Large intestine (tissue), 12 donors: ENCODE results near the gene WNT9A. TPM values are rescaled to one million over a fixed set of nuclear protein-coding genes. Genes with fewer than 3 reads are reported as not detected.
"Not testable (repeated sequence)": the region's sequence is repeated elsewhere in the genome, so short reads cannot be mapped to it uniquely, and the experiment has no call there.

ENCODE experiments used
- DNase-seq, 2 donors: peaks; one replicate each; pipeline versions ENCODE4 v3.0.0 to v3.0.0-alpha.2; 2013
- H3K27ac ChIP-seq: one replicate; pipeline ENCODE4 v1.5.1; 2013; ENCODE audit warnings: low read length
- H3K27me3 ChIP-seq: 2 replicates; pipeline ENCODE4 v1.6.1; 2013; ENCODE audit warnings: low read length; ENCODE audit not compliant: control insufficient read depth, insufficient read depth
- H3K36me3 ChIP-seq: 2 replicates; pipeline ENCODE4 v1.6.1; 2013; ENCODE audit warnings: low read length; ENCODE audit not compliant: control insufficient read depth, insufficient read depth
- H3K4me1 ChIP-seq: one replicate; pipeline ENCODE4 v1.6.1; 2013; ENCODE audit warnings: low read length; ENCODE audit not compliant: control insufficient read depth, insufficient read depth
- H3K4me3 ChIP-seq: one replicate; pipeline ENCODE4 v1.5.1; 2013; ENCODE audit warnings: low read length
- H3K9me3 ChIP-seq: one replicate; pipeline ENCODE4 v1.6.1; 2013; ENCODE audit warnings: mild to moderate bottlenecking, low read depth, low read length, moderate library complexity; ENCODE audit not compliant: control insufficient read depth
- WGBS: methylation state at CpG from one replicate; pipeline ENCODE4 v1.1.5; 2013; ENCODE audit warnings: low lambda C conversion rate; ENCODE audit not compliant: insufficient coverage; 5-methylcytosine and 5-hydroxymethylcytosine counted together
- long read RNA-seq, 11 donors: transcript quantifications; one replicate each; lab custom pipeline, GENCODE V29; 2026
- polyA plus RNA-seq: library from polyadenylated mRNA; unstranded; fragments of 120-200 nt; gene quantifications from one replicate; pipeline ENCODE4 v1.2.1, GENCODE V29; 2013

WNT9A gene
- polyA plus RNA-seq: 5.1 TPM
- long read RNA-seq, donor 1: 0 reads
- long read RNA-seq, donor 2: 0 reads
- long read RNA-seq, donor 3: 0 reads
- long read RNA-seq, donor 4: 0 reads
- long read RNA-seq, donor 5: 0 reads
- long read RNA-seq, donor 6, partial matches to known transcripts: 0 of 1 reads
- long read RNA-seq, donor 6, other reads (novel, unspliced or antisense): 0 of 1 reads
- long read RNA-seq, donor 7: 0 reads
- long read RNA-seq, donor 8: 0 reads
- long read RNA-seq, donor 9: 0 reads
- long read RNA-seq, donor 10: 0 reads
- long read RNA-seq, donor 11, partial matches to known transcripts: 0 of 2 reads
- long read RNA-seq, donor 11, other reads (novel, unspliced or antisense): 0 of 2 reads

GRCh38 chr1:227947676-227948492 is at the start of gene WNT9A:
TSS of gene WNT9A (minus strand) at chr1:227947932. CDS start at chr1:227947887, 45 bp downstream.
- peak within 1 kb of the TSS; percentile 43 for H3K4me3 ChIP-seq
- peaks cover 28% of the 10 kb centered on the region for H3K4me1 ChIP-seq
- no peaks in the 10 kb centered on the region for H3K36me3 ChIP-seq
- peaks cover 21% of the 10 kb centered on the region for H3K27me3 ChIP-seq
- peak within 1 kb of the TSS; percentile 53 for H3K27ac ChIP-seq
- DNase-seq: peak in 1 of 2 donors; percentile 69
- WGBS: no CpG with 5 or more reads among the region's 120 CpGs
- no peaks in the 10 kb centered on the region for H3K9me3 ChIP-seq

DNA sequence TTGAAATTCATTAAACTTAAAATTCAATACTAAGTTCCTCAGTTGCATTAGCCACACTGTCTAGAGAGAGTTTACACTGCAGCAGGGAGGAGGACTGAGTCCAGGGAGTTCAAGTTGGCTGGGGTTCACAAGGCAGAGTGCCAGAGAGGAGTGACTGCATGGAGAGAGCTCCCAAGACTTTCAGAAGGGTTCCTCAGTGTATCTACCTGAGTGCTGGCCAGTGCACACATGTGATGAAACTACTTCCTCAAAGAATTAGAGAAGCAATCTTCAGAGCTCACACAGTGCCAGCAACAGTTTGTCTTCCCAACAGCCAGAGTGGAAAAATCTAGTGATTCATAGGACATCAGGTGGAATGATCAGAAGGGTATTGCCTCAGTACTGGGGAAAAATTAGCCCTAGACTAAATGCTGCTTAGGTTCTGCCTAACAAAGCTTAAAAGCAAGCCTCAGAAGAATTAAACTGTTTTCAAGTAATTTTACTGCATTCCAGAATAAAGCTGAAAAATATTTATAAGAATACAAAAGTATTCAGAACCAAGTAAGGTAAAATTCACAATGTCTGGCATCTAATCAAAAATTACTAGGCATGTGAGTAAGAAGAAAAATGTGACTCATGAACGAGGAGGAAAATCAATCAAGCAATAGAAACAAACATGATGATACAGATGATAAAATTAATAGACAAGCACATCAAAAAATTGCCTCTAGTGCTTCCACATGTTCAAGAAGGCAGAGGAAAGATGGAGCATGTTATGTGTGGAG is 48.6 kb upstream of the WNT9A start:
- no CpG with 5 or more reads among the region's 1 CpG for WGBS
- Histone ChIP-seq H3K4me1 (no peaks in the 10 kb centered on the region), H3K27ac (no peak overlapping the region), H3K36me3 (no peaks in the 10 kb centered on the region), H3K4me3 (no peak overlapping the region), H3K27me3 (peaks cover 13% of the 10 kb centered on the region), H3K9me3 (no peaks in the 10 kb centered on the region)
- no peak for DNase-seq

GRCh38 chr1:227994632-227995300 is 47.0 kb upstream of the WNT9A start:
- no peaks in the 10 kb centered on the region for H3K4me1 ChIP-seq
- WGBS: 40% methylated on average over 1 of the region's 7 CpGs
- H3K9me3 ChIP-seq: no peaks in the 10 kb centered on the region
- no peak overlapping the region for H3K4me3 ChIP-seq
- no peaks in the 10 kb centered on the region for H3K36me3 ChIP-seq
- no peak for DNase-seq
- peaks cover 3% of the 10 kb centered on the region for H3K27me3 ChIP-seq
- H3K27ac ChIP-seq: no peak overlapping the region

GRCh38 chr1:227987181-227987580 is 39.4 kb upstream of the WNT9A start:
- no peaks in the 10 kb centered on the region for H3K4me1 ChIP-seq
- peaks cover 4% of the 10 kb centered on the region for H3K27me3 ChIP-seq
- no peak overlapping the region for H3K4me3 ChIP-seq
- DNase-seq: no peak
- H3K36me3 ChIP-seq: no peaks in the 10 kb centered on the region
- WGBS: 86% methylated on average over 1 of the region's 2 CpGs
- H3K27ac ChIP-seq: no peak overlapping the region
- H3K9me3 ChIP-seq: no peaks in the 10 kb centered on the region

DNA sequence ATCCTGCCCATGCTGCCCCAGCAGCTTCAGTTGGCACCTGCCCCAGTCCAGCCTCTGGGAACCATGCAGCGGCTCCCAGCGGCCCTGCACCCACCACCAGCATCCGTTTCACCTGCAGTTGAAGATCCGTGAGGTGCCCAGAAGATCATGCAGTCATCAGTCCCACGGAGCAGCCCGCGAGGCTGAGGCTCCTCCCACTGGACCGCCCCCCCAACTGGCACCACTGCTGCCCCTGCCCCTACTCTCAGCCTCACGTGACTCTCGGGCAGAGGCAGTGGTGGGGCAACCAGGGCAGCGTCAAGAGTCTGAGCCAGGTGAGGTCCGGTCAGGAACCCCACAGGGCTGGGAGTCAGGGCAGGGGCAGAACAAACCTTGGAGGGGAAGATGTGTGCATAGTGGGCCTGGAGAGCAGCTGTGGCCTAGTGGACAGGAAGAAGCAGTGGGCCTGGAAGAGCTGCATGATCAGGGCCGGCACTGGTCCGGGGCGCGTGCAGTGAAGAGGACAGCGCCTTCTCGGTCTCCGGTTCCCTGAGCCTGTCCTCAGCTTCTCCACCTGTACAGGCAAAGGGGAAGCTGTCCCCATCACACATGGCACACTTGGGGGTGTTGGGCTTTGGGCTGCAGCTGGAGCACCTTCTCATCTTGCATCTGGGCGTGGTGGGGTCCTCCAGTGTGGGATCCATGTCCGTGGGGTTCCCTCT is 28.0 kb upstream of the WNT9A start:
- H3K27me3 ChIP-seq, H3K4me3 ChIP-seq, H3K27ac ChIP-seq, H3K4me1 ChIP-seq, H3K9me3 ChIP-seq, DNase-seq, H3K36me3 ChIP-seq: not testable (repeated sequence)
- no CpG with 5 or more reads among the region's 21 CpGs for whole genome bisulfite sequencing

DNA sequence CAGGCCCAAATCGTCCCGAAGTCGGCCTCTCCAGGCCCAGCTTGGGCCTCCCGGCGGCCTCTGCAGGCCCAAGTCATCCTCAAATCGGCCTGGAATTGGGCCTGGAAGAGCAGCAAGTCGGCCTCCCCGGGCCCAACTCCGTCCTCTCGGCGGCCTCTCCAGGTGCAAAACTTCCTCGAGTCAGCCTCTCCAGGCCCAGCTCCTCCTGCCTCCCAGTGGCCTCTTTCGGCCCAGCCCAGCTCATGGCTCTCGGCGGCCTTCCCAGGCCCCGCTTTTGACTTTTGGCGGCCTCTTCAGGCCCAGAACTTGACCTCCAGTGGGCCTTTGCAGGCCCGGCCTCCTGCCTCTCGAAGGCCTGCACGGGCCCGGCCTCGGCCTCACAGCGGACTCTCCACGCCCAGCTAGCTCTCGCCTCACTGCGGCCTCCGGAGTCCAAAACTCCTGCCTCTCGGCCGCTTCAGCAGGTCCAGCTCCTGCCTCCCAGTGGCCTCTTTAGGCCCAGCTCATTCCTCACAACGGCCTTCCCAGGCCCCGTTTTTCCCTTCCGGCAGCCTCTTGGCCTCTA is 26.1 kb upstream of the WNT9A start:
- H3K4me1 ChIP-seq, H3K27ac ChIP-seq, DNase-seq, H3K4me3 ChIP-seq, H3K27me3 ChIP-seq, H3K36me3 ChIP-seq, H3K9me3 ChIP-seq: not testable (repeated sequence)
- 100% methylated on average over 2 of the region's 32 CpGs for WGBS

DNA sequence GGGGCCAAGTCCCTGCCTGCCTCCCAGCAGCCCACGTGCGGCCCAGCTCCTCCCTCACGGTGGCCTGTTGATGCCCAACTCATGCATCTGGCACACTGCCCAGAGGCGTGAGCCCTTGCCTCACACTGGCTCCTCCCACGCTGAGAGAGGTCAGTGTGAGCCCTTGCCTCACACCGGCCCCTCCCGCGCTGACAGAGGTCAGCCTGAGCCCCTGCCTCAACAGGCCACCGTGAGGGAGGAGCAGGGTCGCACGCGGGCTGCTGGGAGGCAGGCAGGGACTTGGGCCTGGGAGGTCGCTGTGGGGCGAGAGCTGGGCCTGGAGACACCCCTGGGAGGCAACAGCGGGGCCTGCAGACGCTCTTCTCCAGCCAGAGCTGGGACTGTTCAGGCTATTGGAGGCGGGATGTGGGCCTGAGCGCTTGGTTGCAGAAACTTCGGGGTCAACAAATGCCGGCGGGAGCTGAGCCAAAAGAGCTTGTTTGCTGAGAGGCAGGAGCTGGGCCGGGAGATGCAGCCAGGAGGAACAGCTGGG is 25.2 kb upstream of the WNT9A start:
- H3K4me1 ChIP-seq, H3K27ac ChIP-seq, H3K27me3 ChIP-seq, DNase-seq, H3K4me3 ChIP-seq, H3K9me3 ChIP-seq, H3K36me3 ChIP-seq: not testable (repeated sequence)
- WGBS: no CpG with 5 or more reads among the region's 22 CpGs

GRCh38 chr1:227972283-227972679 is 24.5 kb upstream of the WNT9A start:
- not testable (repeated sequence) for H3K36me3 ChIP-seq, H3K4me3 ChIP-seq, H3K4me1 ChIP-seq, H3K27ac ChIP-seq, H3K9me3 ChIP-seq, DNase-seq, H3K27me3 ChIP-seq
- no CpG with 5 or more reads among the region's 19 CpGs for WGBS

DNA sequence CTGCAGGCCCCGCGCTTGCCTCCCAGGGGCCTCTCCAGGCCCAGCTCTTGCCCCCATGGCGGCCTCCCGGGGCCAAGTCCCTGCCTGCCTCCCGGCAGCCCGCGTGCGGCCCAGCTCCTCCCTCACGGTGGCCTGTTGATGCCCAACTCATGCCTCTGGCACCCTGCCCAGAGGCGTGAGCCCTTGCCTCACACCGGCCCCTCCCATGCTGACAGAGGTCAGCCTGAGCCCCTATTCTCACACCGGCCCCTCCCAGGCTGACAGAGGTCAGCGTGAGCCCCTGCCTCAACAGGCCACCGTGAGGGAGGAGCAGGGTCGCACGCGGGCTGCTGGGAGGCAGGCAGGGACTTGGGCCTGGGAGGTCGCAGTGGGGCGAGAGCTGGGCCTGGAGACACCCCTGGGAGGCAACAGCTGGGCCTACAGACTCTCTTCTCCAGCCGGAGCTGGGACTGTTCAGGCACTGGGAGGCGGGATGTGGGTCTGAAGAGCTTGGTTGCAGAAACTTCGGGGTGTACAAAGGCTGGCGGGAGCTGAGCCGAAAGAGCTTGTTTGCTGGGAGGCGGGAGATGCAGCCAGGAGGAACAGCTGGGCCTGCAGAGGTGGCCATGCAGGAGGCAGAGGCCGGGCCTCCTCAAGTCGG is 24.0 kb upstream of the WNT9A start:
- DNase-seq, H3K27me3 ChIP-seq, H3K9me3 ChIP-seq, H3K4me3 ChIP-seq, H3K27ac ChIP-seq, H3K4me1 ChIP-seq, H3K36me3 ChIP-seq: not testable (repeated sequence)
- no CpG with 5 or more reads among the region's 27 CpGs for WGBS
